ENCODE results near the gene ALPI.

ALPI gene

DNA sequence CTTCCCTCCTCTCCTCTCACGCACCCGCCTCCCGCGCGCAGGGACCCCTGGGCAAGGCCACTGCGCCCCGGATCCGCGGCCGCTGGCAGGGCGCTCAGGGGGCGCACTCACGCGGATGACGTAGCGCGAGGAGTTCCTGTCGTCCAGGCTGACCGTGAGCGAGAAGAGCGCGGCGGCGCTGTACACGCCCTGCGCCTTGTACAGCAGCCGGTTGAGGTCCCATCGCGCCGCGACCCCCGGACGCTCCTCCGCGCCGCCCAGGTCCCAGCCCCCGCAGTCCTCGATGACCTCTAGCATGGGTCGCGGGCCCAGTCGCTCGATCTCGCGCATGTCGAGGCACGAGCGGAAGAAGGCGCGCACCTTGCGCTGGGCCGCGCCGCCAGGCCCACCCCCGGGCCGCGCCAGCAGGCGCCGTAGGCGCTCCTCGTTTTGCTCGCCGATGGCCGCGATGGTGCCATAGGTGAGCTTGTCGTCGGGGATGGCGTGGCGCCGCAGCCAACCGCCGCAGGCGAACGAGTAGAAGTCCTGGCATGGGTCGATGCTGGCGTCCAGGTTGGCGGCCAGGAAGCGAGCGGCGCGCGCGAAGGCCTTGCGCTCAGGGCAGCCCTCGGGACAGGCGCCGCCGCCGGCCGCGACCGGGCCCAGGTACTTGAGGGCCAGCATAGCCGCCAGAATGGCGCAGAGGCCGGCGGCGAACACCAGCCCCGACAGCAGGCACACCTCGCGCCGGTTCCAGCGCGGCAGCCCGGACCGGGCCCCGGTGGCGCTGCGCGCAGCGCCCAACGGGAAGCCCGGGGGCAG lies 30.0 kb downstream of the ALPI start:
- Histone ChIP-seq H3K27ac (ENCODE audit: insufficient read depth, low read length, poor library complexity, severe bottlenecking) (no peak overlapping the region), H3K27me3 (replicated peaks; ENCODE audit: control insufficient read depth, insufficient read depth, low read length, poor library complexity, severe bottlenecking) (no peaks in the 10 kb centered on the region), H3K4me1 (ENCODE audit: control insufficient read depth, insufficient read depth, low read length, poor library complexity, severe bottlenecking) (peaks cover 8% of the 10 kb centered on the region), H3K4me3 (ENCODE audit: insufficient read depth, low read depth, low read length, poor library complexity, severe bottlenecking) (no peak overlapping the region), H3K9me3 (ENCODE audit: control insufficient read depth, low read length) (no peaks in the 10 kb centered on the region), H3K36me3 (ENCODE audit: control insufficient read depth, insufficient read depth, low read length) (no peaks in the 10 kb centered on the region)
- DNase-seq, result no peak

DNA sequence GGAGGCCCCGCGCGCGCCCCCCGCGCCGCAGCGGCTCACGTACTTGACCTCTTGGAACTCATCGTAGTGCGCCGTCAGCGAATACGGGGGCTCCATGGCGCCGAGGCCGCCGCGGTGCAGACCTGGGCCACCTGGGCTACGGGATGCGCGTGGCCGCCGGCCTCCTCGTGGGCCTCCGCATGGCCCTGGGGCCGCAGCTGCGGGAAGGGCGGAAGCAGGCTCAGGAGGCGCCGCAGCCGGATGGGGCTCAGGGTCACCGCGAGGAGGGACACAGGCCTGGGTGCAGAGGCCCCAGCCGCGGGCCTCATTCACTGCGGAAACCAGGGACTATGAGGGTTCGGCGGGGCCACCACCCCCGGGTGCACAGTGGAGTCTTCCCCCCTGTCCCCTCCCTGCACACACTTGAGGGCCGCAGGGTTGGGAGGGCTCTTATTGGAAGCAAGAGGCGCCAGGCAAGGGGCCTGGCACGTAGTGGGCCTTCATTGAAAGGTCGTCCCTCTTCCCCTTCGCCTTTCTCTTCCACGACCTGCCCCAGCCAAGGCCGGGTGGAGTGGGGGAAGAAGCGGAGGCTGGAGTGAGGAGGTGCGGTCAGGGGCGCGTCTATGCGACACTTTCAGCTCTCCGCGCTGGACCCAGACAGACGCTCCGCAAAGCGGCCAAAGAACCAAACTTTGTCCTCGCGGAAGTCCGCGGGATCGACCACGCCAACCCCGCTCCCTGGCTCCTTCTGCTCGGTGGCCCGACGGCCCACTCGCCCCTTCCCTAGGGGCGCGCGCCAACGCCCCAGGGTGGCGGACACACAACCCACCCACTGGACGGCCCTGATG lies 30.8 kb downstream of the ALPI start:
- H3K36me3 ChIP-seq (ENCODE audit: control insufficient read depth, insufficient read depth, low read length), result no peaks in the 10 kb centered on the region
- peaks cover 8% of the 10 kb centered on the region for H3K4me1 ChIP-seq (ENCODE audit: control insufficient read depth, insufficient read depth, low read length, poor library complexity, severe bottlenecking)
- no peak overlapping the region for H3K4me3 ChIP-seq (ENCODE audit: insufficient read depth, low read depth, low read length, poor library complexity, severe bottlenecking)
- no peaks in the 10 kb centered on the region for H3K27me3 ChIP-seq (replicated peaks; ENCODE audit: control insufficient read depth, insufficient read depth, low read length, poor library complexity, severe bottlenecking)
- H3K27ac ChIP-seq (ENCODE audit: insufficient read depth, low read length, poor library complexity, severe bottlenecking), result no peak overlapping the region
- no peaks in the 10 kb centered on the region for H3K9me3 ChIP-seq (ENCODE audit: control insufficient read depth, low read length)
- no peak for DNase-seq

DNA sequence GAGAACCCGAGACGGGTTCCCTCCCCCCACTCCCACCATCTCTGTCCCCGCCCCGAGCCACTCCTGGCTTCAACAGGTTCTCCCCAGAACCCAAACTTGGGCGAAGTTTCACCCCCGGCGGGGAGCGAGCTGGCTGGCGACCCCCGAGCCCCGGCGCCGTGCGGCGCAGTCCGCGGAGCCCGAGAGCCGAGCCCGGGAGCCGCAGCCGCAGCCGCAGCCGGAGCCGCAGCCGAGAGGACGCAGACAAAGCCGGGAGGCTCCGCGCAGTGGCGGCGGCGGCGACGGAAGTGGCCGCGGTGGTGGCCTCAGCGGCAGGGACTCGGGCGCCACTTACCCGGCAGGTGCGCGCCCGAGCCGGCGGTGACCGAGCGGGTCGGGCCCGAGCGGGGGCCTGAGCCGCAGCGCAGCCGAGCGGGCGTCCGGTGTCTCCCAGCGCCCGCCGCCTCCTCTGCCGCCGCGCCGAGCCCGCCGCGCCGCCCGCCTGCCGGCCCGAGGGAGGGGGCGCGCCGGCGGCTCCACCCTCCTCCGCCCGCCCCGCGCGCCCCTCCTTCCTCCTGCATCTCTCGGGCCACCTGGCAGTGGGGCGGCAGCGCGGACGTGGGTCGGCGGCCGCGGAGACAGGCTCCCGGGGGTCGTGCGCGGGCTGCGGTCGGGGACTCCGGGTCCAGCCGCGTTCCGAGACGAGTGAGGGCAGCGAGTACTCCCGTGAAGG lies 31.6 kb downstream of the ALPI start, which contains the start of gene ECEL1:
Gene ECEL1, minus strand, starts transcription at position 450 of the 712 bp plus-strand sequence. CDS start 1,181 bp downstream, outside the sequence.
- Histone ChIP-seq H3K27me3 (replicated peaks; ENCODE audit: control insufficient read depth, insufficient read depth, low read length, poor library complexity, severe bottlenecking) (no peaks in the 10 kb centered on the region), H3K9me3 (ENCODE audit: control insufficient read depth, low read length) (no peaks in the 10 kb centered on the region), H3K4me3 (ENCODE audit: insufficient read depth, low read depth, low read length, poor library complexity, severe bottlenecking) (no peak within 1 kb of the TSS), H3K4me1 (ENCODE audit: control insufficient read depth, insufficient read depth, low read length, poor library complexity, severe bottlenecking) (peaks cover 8% of the 10 kb centered on the region), H3K27ac (ENCODE audit: insufficient read depth, low read length, poor library complexity, severe bottlenecking) (no peak within 1 kb of the TSS), H3K36me3 (ENCODE audit: control insufficient read depth, insufficient read depth, low read length) (no peaks in the 10 kb centered on the region)
- DNase-seq, result no peak

DNA sequence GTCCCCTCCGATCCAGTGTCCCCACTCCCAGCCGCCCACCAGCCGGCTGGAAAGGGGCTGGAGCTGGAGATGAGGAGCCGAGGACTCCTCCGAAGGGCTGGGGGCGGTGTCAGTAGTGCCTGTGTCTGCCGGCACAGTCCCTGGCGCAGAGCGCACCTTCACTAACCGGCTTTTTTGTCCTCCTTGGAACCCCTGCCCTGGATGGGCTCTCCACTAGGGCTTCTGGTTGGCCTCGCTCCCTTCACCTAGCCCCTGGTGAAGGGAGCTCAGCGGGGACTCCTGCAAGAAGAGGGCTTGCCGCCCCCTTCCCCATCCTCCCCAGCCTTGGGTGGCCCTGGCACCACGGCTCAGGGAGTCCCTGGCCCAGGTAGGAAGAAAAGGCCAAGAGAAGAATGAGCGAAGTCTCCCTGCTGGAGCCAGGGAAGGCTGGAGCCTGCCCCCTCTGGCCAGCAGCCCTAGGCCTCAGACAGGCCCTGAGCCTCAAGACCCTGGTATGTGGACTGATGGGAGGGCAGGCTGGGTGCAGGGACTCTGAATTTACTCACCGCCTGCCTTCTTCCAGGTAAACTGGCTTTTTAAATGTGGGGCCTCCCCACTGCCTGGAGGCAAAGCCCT lies 32.3 kb downstream of the ALPI start:
- no peaks in the 10 kb centered on the region for H3K27me3 ChIP-seq (replicated peaks; ENCODE audit: control insufficient read depth, insufficient read depth, low read length, poor library complexity, severe bottlenecking)
- H3K27ac ChIP-seq (ENCODE audit: insufficient read depth, low read length, poor library complexity, severe bottlenecking), result no peak overlapping the region
- H3K36me3 ChIP-seq (ENCODE audit: control insufficient read depth, insufficient read depth, low read length), result no peaks in the 10 kb centered on the region
- no peak for DNase-seq
- peaks cover 8% of the 10 kb centered on the region for H3K4me1 ChIP-seq (ENCODE audit: control insufficient read depth, insufficient read depth, low read length, poor library complexity, severe bottlenecking)
- H3K9me3 ChIP-seq (ENCODE audit: control insufficient read depth, low read length), result no peaks in the 10 kb centered on the region
- no peak overlapping the region for H3K4me3 ChIP-seq (ENCODE audit: insufficient read depth, low read depth, low read length, poor library complexity, severe bottlenecking)

DNA sequence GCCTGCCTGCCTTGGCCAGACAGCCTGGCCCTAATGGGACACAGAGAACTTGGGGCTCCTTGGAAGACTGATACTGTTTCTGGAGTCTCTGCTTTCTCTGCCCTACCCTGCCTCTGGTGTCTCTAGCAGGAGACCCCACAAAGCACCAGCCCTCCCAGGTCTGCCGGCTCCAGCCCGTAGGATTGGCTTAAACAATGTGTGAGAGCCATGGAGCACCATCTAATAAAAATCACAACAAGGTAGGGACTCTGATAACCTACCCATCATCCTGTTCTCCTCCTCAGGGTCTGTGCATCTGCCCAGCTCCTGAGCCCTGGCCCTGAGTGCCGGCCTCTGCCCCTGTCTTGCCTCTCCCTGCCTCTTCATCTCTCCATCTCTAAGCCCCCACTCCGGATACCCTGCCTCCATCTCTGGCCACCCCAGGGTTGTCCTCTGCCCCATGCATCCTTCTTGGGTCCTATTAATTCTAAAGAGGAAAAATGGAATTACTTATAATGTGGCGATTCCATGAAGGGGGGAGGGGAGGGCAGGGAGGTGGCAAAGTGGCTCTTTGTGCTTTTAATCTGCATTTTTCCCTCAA lies 32.9 kb downstream of the ALPI start:
- H3K4me1 ChIP-seq (ENCODE audit: control insufficient read depth, insufficient read depth, low read length, poor library complexity, severe bottlenecking), result peaks cover 8% of the 10 kb centered on the region
- no peak overlapping the region for H3K27ac ChIP-seq (ENCODE audit: insufficient read depth, low read length, poor library complexity, severe bottlenecking)
- H3K4me3 ChIP-seq (ENCODE audit: insufficient read depth, low read depth, low read length, poor library complexity, severe bottlenecking), result no peak overlapping the region
- H3K27me3 ChIP-seq (replicated peaks; ENCODE audit: control insufficient read depth, insufficient read depth, low read length, poor library complexity, severe bottlenecking), result no peaks in the 10 kb centered on the region
- H3K9me3 ChIP-seq (ENCODE audit: control insufficient read depth, low read length), result no peaks in the 10 kb centered on the region
- no peaks in the 10 kb centered on the region for H3K36me3 ChIP-seq (ENCODE audit: control insufficient read depth, insufficient read depth, low read length)
- no peak for DNase-seq

DNA sequence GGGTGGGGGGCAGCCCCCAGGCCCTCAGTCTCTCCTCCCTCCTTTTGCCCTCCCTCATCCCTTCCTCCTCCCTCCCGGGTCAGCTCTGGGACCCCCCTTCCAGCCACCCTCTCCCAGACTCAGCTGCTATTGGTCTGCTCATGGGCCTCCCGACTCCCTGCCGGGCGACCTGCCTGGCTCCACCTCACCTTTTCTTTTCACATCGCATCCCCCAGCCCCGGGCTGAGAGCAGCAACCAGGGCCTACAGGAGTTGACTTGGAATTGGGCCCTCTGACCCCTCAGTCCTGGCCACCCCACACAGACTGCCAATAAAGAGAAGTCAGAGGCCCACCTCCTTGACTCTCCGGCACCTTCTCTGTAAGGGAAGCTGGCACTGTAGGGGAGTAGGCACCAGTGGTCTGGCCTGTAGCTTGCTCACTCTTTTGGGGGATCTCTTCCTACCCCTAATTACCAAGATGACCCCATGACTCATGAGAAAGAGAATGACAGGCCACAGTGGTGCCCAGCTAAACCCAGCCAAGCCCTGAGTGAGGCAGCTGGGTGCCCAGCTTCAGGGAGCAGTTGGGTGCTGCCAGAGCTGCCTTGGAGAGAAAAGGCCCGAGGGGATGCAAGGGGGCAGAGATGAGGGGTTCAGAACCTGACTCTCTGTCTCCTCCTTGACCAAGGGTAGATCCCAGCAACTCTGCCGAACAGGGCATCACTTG lies 33.7 kb downstream of the ALPI start:
- no peak for DNase-seq
- Histone ChIP-seq H3K27me3 (replicated peaks; ENCODE audit: control insufficient read depth, insufficient read depth, low read length, poor library complexity, severe bottlenecking) (no peaks in the 10 kb centered on the region), H3K9me3 (ENCODE audit: control insufficient read depth, low read length) (no peaks in the 10 kb centered on the region), H3K27ac (ENCODE audit: insufficient read depth, low read length, poor library complexity, severe bottlenecking) (no peak overlapping the region), H3K4me3 (ENCODE audit: insufficient read depth, low read depth, low read length, poor library complexity, severe bottlenecking) (no peak overlapping the region), H3K36me3 (ENCODE audit: control insufficient read depth, insufficient read depth, low read length) (no peaks in the 10 kb centered on the region), H3K4me1 (ENCODE audit: control insufficient read depth, insufficient read depth, low read length, poor library complexity, severe bottlenecking) (peaks cover 8% of the 10 kb centered on the region)

DNA sequence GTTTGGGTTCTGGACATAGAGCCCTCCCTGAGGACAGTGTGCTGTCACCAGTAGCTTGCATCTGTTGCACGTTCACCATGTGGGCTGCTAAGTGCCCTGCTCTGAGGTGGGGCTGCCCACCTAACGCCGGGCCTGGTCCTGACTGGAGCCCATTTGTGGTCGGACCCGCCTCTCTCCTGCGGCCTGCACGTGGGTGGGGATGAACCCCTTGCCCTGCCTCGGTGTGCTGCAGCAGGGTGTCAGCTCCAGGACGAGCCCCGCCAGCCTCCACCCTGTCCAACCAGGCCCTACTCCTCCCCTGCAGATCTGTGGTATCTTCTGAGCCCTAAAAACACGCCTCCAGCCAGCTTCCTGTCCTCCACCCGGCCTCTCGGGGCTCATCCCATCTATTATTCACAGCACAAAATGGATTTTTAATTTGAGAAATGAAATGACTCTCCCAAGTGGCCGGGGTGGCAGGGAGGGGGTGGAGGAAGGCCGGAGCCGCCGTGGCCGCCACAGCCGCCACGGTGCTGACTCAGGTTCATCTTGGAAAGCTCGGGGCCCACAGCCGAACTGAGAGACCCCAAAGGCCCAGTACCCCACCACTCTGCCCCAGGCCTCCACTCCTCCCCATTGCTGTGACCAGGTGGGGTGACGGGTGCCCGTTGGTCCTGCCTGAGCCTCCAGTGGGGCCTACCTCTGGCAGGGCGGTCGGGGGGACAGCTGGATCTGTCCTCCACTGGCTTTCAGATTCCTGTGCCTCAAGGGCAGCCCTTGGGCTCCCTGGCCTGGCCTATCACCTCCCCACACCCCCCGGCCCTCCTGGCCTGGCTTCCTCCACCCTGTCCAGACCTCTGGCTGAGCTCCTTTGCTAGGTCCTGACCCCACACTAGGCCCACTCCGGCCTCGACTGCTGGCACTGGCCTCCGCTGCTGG lies 34.5 kb downstream of the ALPI start:
- DNase-seq, result no peak
- H3K4me3 ChIP-seq (ENCODE audit: insufficient read depth, low read depth, low read length, poor library complexity, severe bottlenecking), result no peak overlapping the region
- peaks cover 6% of the 10 kb centered on the region for H3K4me1 ChIP-seq (ENCODE audit: control insufficient read depth, insufficient read depth, low read length, poor library complexity, severe bottlenecking)
- no peaks in the 10 kb centered on the region for H3K9me3 ChIP-seq (ENCODE audit: control insufficient read depth, low read length)
- H3K27ac ChIP-seq (ENCODE audit: insufficient read depth, low read length, poor library complexity, severe bottlenecking), result no peak overlapping the region
- no peaks in the 10 kb centered on the region for H3K27me3 ChIP-seq (replicated peaks; ENCODE audit: control insufficient read depth, insufficient read depth, low read length, poor library complexity, severe bottlenecking)
- no peaks in the 10 kb centered on the region for H3K36me3 ChIP-seq (ENCODE audit: control insufficient read depth, insufficient read depth, low read length)

DNA sequence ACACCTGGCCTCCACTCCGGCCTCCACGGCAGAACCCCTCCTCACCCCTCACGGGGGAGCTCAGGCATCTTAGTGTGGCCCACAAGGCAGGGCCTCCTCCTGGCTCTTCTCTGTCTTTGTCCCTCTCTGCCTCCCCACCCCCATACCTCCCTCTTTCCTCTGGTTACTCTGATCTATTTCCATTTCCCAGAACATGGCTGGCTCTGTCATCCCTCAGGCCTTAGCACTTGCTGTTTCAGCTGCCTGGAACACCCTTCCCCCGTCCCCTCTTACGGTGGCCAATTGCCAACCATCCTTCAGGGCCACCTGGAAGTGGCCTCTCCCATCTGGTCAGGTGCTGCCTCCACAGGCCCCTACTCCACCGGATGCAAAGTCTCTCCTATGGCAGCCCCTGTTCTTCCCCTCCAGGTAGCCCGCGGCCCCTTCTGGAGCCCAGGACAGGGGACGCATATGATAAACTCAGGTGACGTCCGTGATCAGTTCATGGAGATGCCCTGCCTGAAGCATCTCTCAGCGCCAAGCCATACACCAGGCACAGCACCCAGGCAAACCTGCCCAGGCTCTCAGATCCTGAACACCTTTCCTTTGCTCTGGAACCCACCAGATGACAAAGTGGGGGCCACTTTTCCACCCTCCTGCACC lies 35.3 kb downstream of the ALPI start:
- Histone ChIP-seq H3K27me3 (replicated peaks; ENCODE audit: control insufficient read depth, insufficient read depth, low read length, poor library complexity, severe bottlenecking) (no peaks in the 10 kb centered on the region), H3K4me1 (ENCODE audit: control insufficient read depth, insufficient read depth, low read length, poor library complexity, severe bottlenecking) (peaks cover 3% of the 10 kb centered on the region), H3K27ac (ENCODE audit: insufficient read depth, low read length, poor library complexity, severe bottlenecking) (no peak overlapping the region), H3K4me3 (ENCODE audit: insufficient read depth, low read depth, low read length, poor library complexity, severe bottlenecking) (no peak overlapping the region), H3K36me3 (ENCODE audit: control insufficient read depth, insufficient read depth, low read length) (no peaks in the 10 kb centered on the region), H3K9me3 (ENCODE audit: control insufficient read depth, low read length) (no peaks in the 10 kb centered on the region)
- no peak for DNase-seq

All from effector memory CD4-positive, alpha-beta T cell (primary cell).